HEK293T (cell line): ENCODE results near the gene LCNL1.

Experiments used
- CTCF ChIA-PET: fragments of 350-600 bp; formaldehyde crosslinking; extraction: SDS; loops from one replicate; lab custom pipeline; 2021; ENCODE audit warnings: antibody characterized with exemption, inconsistent platforms; lab: Yijun Ruan, JAX
- POLR2A ChIA-PET: fragments of 350-600 bp; formaldehyde crosslinking; extraction: SDS; loops from one replicate; lab custom pipeline; 2020; ENCODE audit warnings: antibody characterized with exemption, inconsistent platforms; lab: Yijun Ruan, JAX
- DNase-seq: peaks from one replicate; pipeline ENCODE4 v3.0.0; 2012; ENCODE audit warnings: mixed read lengths; ENCODE audit errors: extremely low spot score
- ARNT ChIP-seq: fragments of 450-650 bp; IDR thresholded peaks from 2 replicates; pipeline ENCODE4 v1.6.1; 2017; ENCODE audit warnings: mild to moderate bottlenecking
- BHLHE40 ChIP-seq: fragments of 450-650 bp; IDR thresholded peaks from 2 replicates; pipeline ENCODE4 v1.6.1; 2016; ENCODE audit warnings: mild to moderate bottlenecking, moderate library complexity, borderline replicate concordance
- CTBP1 ChIP-seq: fragments of 450-650 bp; IDR thresholded peaks from 2 replicates; pipeline ENCODE4 v1.6.1; 2016; ENCODE audit warnings: borderline replicate concordance
- ELF4 ChIP-seq: fragments of 450-650 bp; IDR thresholded peaks from 2 replicates; pipeline ENCODE4 v1.6.1; 2017; ENCODE audit warnings: antibody characterized with exemption
- FOXA1 ChIP-seq: fragments of 450-650 bp; IDR thresholded peaks from 2 replicates; pipeline ENCODE4 v1.6.1; 2016; ENCODE audit warnings: mild to moderate bottlenecking
- FOXK2 ChIP-seq: fragments of 450-650 bp; IDR thresholded peaks from 2 replicates; pipeline ENCODE4 v1.6.1; 2016; ENCODE audit warnings: mild to moderate bottlenecking
- FOXM1 ChIP-seq: fragments of 450-650 bp; IDR thresholded peaks from 2 replicates; pipeline ENCODE4 v1.6.1; 2017; ENCODE audit warnings: mild to moderate bottlenecking, borderline replicate concordance
- HDGF ChIP-seq: fragments of 450-650 bp; IDR thresholded peaks from 2 replicates; pipeline ENCODE4 v1.6.1; 2017; ENCODE audit warnings: antibody characterized with exemption, borderline replicate concordance
- L3MBTL2 ChIP-seq: fragments of 450-650 bp; conservative IDR thresholded peaks from 2 replicates; pipeline ENCODE4 v1.6.1; 2016; ENCODE audit warnings: mild to moderate bottlenecking
- LEF1 ChIP-seq: fragments of 450-650 bp; IDR thresholded peaks from 2 replicates; pipeline ENCODE4 v1.6.1; 2017; ENCODE audit warnings: mild to moderate bottlenecking, borderline replicate concordance
- NFRKB ChIP-seq: fragments of 450-650 bp; IDR thresholded peaks from 2 replicates; pipeline ENCODE4 v1.6.1; 2016; ENCODE audit warnings: mild to moderate bottlenecking, moderate library complexity
- PKNOX1 ChIP-seq: fragments of 450-650 bp; IDR thresholded peaks from 2 replicates; pipeline ENCODE4 v1.6.1; 2016
- SP1 ChIP-seq: fragments of 450-650 bp; IDR thresholded peaks from 2 replicates; pipeline ENCODE4 v1.6.1; 2017
- SUZ12 ChIP-seq: fragments of 450-650 bp; IDR thresholded peaks from 2 replicates; pipeline ENCODE4 v1.6.1; 2016; ENCODE audit warnings: mild to moderate bottlenecking
- TARDBP ChIP-seq: fragments of 450-650 bp; IDR thresholded peaks from 2 replicates; pipeline ENCODE4 v1.6.1; 2016
- ZNF384 ChIP-seq: fragments of 450-650 bp; IDR thresholded peaks from 2 replicates; pipeline ENCODE4 v1.6.1; 2016

LCNL1 gene

GRCh38 chr9:136994888-136995230, 12.1 kb downstream of the LCNL1 start:
- DNase-seq: no peak
- POLR2A ChIA-PET: no interaction called here
- TF ChIP-seq FOXK2 (no peak), TARDBP (no peak), HDGF (no peak), NFRKB (no peak), ARNT (no peak), ZNF384 (no peak)
- CTCF ChIA-PET: no interaction called here

- ChIA-PET CTCF (no interaction called here), POLR2A (no interaction called here)
- TF ChIP-seq BHLHE40 (no peak), CTBP1 (no peak), TARDBP (no peak), PKNOX1 (no peak), SP1 (no peak), FOXA1 (no peak), NFRKB (no peak), FOXM1 (no peak), ELF4 (no peak), L3MBTL2 (no peak), LEF1 (no peak), HDGF (no peak), ZNF384 (no peak), FOXK2 (no peak), SUZ12 (no peak), ARNT (no peak)
- DNase-seq: no peak
Measured at GRCh38 chr9:136995362-136995761, 12.6 kb downstream of the LCNL1 start.

- DNase-seq: no peak
- TF ChIP-seq TARDBP (no peak), LEF1 (no peak), FOXM1 (no peak), SUZ12 (no peak), PKNOX1 (no peak), SP1 (no peak), CTBP1 (no peak), BHLHE40 (no peak), ZNF384 (no peak)
- POLR2A ChIA-PET: no interaction called here
- CTCF ChIA-PET: interaction anchor here (1.0 kb wide), 1 partner anchor 48 kb away, joined by 5 read pairs; no protein-coding TSS in a partner anchor
Measured at GRCh38 chr9:136995772-136996311, 13.0 kb downstream of the LCNL1 start.

- CTCF ChIA-PET: interaction anchor here (1.0 kb wide), 1 partner anchor 49 kb away, joined by 5 read pairs; no protein-coding TSS in a partner anchor
- no peak for DNase-seq
- no peak for TF ChIP-seq CTBP1
- no peak for TF ChIP-seq SP1
- TF ChIP-seq FOXK2: no peak
- TF ChIP-seq PKNOX1: no peak
- no peak for TF ChIP-seq SUZ12
- no peak for TF ChIP-seq LEF1
- POLR2A ChIA-PET: no interaction called here
Measured at GRCh38 chr9:136996361-136997292, 13.8 kb downstream of the LCNL1 start, which contains the start of gene CLIC3. TSS of gene CLIC3 (minus strand) at chr9:136996568. CDS start at chr9:136996543, 25 bp downstream.

GRCh38 chr9:136997371-136997770, 14.6 kb downstream of the LCNL1 start:
- POLR2A ChIA-PET: no interaction called here
- CTCF ChIA-PET: interaction anchor here (1.3 kb wide), 1 partner anchor 32 kb away, joined by 6 read pairs; no protein-coding TSS in a partner anchor
- no peak for DNase-seq
- TF ChIP-seq L3MBTL2 (no peak), BHLHE40 (no peak), ARNT (no peak), HDGF (no peak), SUZ12 (no peak), NFRKB (no peak), LEF1 (no peak)

GRCh38 chr9:136997830-136998234, 15.0 kb downstream of the LCNL1 start:
- DNase-seq: no peak
- ChIA-PET POLR2A (no interaction called here), CTCF (interaction anchor here (1.3 kb wide), 1 partner anchor 31 kb away, joined by 6 read pairs; no protein-coding TSS in a partner anchor)
- TF ChIP-seq NFRKB (no peak), ZNF384 (no peak), L3MBTL2 (no peak), SP1 (no peak), BHLHE40 (no peak), FOXK2 (no peak), ELF4 (no peak), FOXM1 (no peak), SUZ12 (no peak), HDGF (no peak), LEF1 (no peak)
